Activated T-cell treated with anti-CD3 and anti-CD28 coated beads, Interleukin-2, amount 50 U/mL, for 72 hours (primary cell): ENCODE data around the gene GAGE12J. TPM values are rescaled to one million over a fixed set of nuclear protein-coding genes. Genes with fewer than 3 reads are reported as not detected.
"Not testable (repeated sequence)": the region's sequence is repeated elsewhere in the genome, so short reads cannot be mapped to it uniquely, and the experiment has no call there.

Source experiments
- ATAC-seq, 2 donors: fragments of 150-1000 bp; cut with Tn5 transposase; replicated peaks in 1 of 2; 2 replicates each; pipeline ENCODE4 v1.10.0; 2021; ENCODE audit warnings: moderate library complexity in 2 of 2, mild to moderate bottlenecking in 1 of 2
- DNase-seq, 2 donors: peaks; one replicate each; pipeline ENCODE4 v3.0.0; 2021 to 2022; ENCODE audit warnings: mixed read lengths in 1 of 2
- H3K27ac Mint-ChIP-seq: one replicate; pipeline ENCODE4 v1.8.0; 2022; ENCODE audit warnings: mild to moderate bottlenecking, moderate library complexity, mixed read lengths
- H3K27me3 Mint-ChIP-seq: one replicate; pipeline ENCODE4 v1.8.0; 2022; ENCODE audit warnings: low read depth, mixed read lengths
- H3K36me3 Mint-ChIP-seq, 2 donors: one replicate each; pipeline ENCODE4 v1.8.0; 2022; ENCODE audit warnings: mixed read lengths in 2 of 2, mild to moderate bottlenecking in 1 of 2; ENCODE audit not compliant: insufficient read depth in 2 of 2
- H3K4me1 Mint-ChIP-seq: one replicate; pipeline ENCODE4 v1.8.0; 2022; ENCODE audit warnings: low read depth, mixed read lengths
- H3K4me3 Mint-ChIP-seq, 2 donors: one replicate each; pipeline ENCODE4 v1.8.0; 2022; ENCODE audit warnings: mild to moderate bottlenecking in 2 of 2, mixed read lengths in 2 of 2, moderate library complexity in 2 of 2
- H3K9me3 Mint-ChIP-seq, 2 donors: one replicate each; pipeline ENCODE4 v1.8.0; 2022; ENCODE audit warnings: mixed read lengths in 2 of 2
- total RNA-seq, 2 donors: library from RNA; stranded (reverse); gene quantifications; one replicate each; pipeline ENCODE4 v1.2.3, GENCODE V29; 2022

GAGE12J gene
- total RNA-seq, 2 donors from 2014 or later: not detected

GRCh38 chrX:49291615-49292337, 30.1 kb upstream of the GAGE12J start:
- peak; percentile 75 to 78 for DNase-seq
- H3K27ac Mint-ChIP-seq: peak overlapping the region; percentile 72
- no peaks in the 10 kb centered on the region for H3K9me3 Mint-ChIP-seq
- ATAC-seq: peak; percentile 87 to 92
- H3K4me3 Mint-ChIP-seq: no peak overlapping the region
- peaks cover 36% of the 10 kb centered on the region for H3K4me1 Mint-ChIP-seq
- no peaks in the 10 kb centered on the region for H3K36me3 Mint-ChIP-seq
- peaks cover 15% of the 10 kb centered on the region for H3K27me3 Mint-ChIP-seq

DNA sequence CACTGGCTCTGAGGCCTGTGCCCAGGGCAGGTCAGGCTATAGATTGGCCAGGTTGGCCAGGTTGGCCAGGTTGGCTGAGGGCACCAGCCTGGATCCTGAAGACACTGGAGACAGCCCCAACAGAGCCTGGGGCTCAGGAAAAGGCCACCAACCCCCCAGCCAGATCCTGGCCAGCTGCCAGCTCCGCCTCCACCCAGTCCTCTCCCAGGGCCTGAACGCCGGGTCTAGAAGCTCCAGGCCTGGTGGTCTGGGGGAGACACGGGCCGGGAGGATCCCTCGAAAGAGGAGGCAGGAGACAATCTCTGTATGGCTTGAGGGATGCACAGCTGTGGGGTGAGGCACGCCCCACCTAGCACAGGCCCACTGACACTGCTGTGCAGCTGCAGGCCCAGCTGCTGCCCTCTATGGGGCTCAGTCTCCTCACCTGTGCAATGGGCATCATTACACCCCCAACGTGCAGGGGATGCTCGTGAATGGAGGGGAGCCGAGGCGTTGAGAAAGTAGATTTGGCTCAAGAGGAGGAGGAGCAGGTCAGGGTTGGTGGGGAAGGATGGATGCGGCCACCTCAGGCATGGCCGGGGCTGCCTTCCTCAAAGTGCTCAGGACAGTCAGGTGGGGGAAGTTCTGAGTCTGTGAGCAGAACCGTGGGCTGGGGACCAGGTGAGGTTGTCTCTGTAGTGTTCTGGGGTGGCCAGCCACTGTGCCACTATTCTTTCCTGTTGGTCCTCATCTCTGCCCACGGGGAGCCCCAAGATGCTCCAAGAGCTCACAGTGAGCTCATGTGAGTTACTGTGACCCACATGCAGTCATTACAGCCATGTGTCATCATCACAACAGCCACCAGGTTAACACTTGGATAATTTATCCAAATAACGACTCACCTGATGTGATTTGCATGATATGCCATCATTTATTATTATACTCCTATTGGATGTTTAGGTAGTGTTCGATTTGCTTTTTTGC, 29.2 kb upstream of the GAGE12J start:
- Mint-ChIP-seq H3K4me3 (no peak overlapping the region), H3K27ac (no peak overlapping the region), H3K27me3 (peaks cover 17% of the 10 kb centered on the region), H3K36me3 (no peaks in the 10 kb centered on the region), H3K9me3 (no peaks in the 10 kb centered on the region), H3K4me1 (peaks cover 28% of the 10 kb centered on the region)
- DNase-seq (no peak), ATAC-seq (peak; percentile 49 to 56)

- not testable (repeated sequence) for H3K27ac Mint-ChIP-seq, H3K4me3 Mint-ChIP-seq, ATAC-seq, H3K36me3 Mint-ChIP-seq, H3K9me3 Mint-ChIP-seq, H3K4me1 Mint-ChIP-seq, DNase-seq
- peaks cover 28% of the 10 kb centered on the region for H3K27me3 Mint-ChIP-seq
These were observed 22.5 kb upstream of the GAGE12J start for GRCh38 chrX:49299293-49299692.

GRCh38 chrX:49300703-49301102, 21.1 kb upstream of the GAGE12J start:
- no peaks in the 10 kb centered on the region for H3K9me3 Mint-ChIP-seq
- H3K4me3 Mint-ChIP-seq: no peak overlapping the region
- no peaks in the 10 kb centered on the region for H3K36me3 Mint-ChIP-seq
- peaks cover 28% of the 10 kb centered on the region for H3K27me3 Mint-ChIP-seq
- ATAC-seq: no peak
- DNase-seq: no peak
- no peaks in the 10 kb centered on the region for H3K4me1 Mint-ChIP-seq
- no peak overlapping the region for H3K27ac Mint-ChIP-seq

DNA sequence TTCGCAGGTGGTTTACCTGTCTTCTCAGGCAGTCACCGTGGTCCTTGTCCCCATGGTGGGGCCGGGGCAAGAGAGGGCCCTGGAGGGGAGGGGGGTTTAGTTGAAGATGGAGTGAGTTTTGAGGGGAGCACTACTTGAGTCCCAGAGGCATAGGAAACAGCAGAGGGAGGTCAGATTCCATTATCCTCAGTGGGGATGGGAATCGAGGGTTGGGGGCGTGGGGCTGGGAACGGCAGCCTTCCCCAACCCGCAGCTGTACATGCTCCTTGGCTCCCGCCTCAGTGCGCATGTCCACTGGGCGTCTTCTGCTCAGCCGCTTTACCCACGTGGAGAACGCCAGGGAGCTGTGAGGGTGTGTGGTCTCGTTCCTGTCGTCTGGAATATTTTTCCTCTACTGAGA, 18.5 kb upstream of the GAGE12J start, which contains the start of gene GAGE10:
TSS of gene GAGE10 (plus strand) at position 301 of the 400 bp plus-strand sequence. CDS start 1,214 bp downstream, outside the sequence.
- Mint-ChIP-seq H3K36me3 (no peaks in the 10 kb centered on the region), H3K9me3 (no peaks in the 10 kb centered on the region), H3K4me3 (no peak within 1 kb of the TSS), H3K27me3 (peaks cover 20% of the 10 kb centered on the region), H3K4me1 (peaks cover 9% of the 10 kb centered on the region), H3K27ac (no peak within 1 kb of the TSS)
- ATAC-seq: no peak
- no peak for DNase-seq

DNA sequence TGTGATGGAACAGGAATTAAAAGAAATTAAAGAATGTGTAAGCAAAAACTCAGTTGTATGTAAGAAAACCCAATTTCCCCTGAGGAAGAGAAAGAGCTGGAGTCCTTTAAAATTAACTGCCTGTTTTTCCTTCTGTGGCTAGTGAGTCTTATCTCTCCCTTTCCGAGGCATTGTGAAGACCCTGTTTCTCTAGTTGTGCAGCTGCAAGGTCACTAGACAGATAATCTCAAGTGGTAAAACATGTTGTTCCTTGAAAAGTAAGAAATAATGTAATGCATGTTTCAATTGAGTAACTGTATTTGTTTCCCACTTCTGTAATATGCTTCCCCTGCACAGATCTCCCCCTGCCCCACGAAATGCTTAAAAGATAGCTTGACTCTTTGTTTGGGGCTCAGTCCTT, 14.1 kb upstream of the GAGE12J start:
- H3K36me3 Mint-ChIP-seq, H3K27ac Mint-ChIP-seq, DNase-seq, H3K9me3 Mint-ChIP-seq, ATAC-seq: not testable (repeated sequence)
- H3K27me3 Mint-ChIP-seq: peaks cover 12% of the 10 kb centered on the region
- H3K4me1 Mint-ChIP-seq: peaks cover 26% of the 10 kb centered on the region
- peak overlapping the region; percentile 21 to 89 for H3K4me3 Mint-ChIP-seq

- Mint-ChIP-seq H3K27me3 (peaks cover 5% of the 10 kb centered on the region), H3K4me1 (peaks cover 26% of the 10 kb centered on the region), H3K9me3 (no peaks in the 10 kb centered on the region), H3K4me3 (peak overlapping the region; percentile 77 to 89), H3K36me3 (no peaks in the 10 kb centered on the region), H3K27ac (peak overlapping the region; percentile 82)
- peak; percentile 76 for ATAC-seq
- DNase-seq: no peak
These were observed 13.1 kb upstream of the GAGE12J start for GRCh38 chrX:49308604-49309269.

DNA sequence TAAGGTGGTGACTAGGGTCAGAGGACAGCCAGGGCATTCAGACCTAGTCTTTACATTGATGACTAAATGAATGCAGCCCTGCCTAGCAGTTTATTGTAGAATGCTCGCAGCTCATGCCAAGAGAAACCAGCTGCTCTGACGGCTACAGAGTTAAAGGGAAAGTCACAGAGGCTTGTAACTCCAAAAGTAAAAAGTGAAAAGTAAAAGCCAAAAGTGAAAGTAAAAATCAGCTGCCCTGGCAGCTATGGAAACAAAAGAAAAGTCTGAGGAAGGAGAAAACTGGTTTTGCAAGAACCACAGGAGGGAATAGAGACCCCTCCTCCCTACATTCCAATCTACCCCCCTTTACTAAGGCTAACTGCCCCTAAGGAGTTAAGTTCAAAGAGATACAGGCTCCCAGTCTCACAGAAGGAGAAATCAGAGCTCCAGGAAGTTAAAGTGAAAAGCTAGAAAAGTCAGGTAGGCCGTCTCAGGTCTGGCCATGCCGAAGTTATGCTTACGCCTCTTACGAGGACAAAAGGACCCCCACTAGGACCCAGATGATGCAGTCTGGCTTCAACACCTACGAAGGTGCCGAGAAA, 12.3 kb upstream of the GAGE12J start:
- Mint-ChIP-seq H3K4me3 (peak overlapping the region; percentile 77 to 89), H3K4me1 (peaks cover 26% of the 10 kb centered on the region), H3K9me3 (no peaks in the 10 kb centered on the region), H3K27me3 (no peaks in the 10 kb centered on the region), H3K27ac (peak overlapping the region; percentile 82), H3K36me3 (no peaks in the 10 kb centered on the region)
- DNase-seq (no peak), ATAC-seq (peak; percentile 59 to 62)

GRCh38 chrX:49310371-49310770, 11.5 kb upstream of the GAGE12J start:
- H3K27me3 Mint-ChIP-seq: no peaks in the 10 kb centered on the region
- no peak overlapping the region for H3K4me3 Mint-ChIP-seq
- DNase-seq (no peak), ATAC-seq (no peak)
- H3K4me1 Mint-ChIP-seq: peaks cover 26% of the 10 kb centered on the region
- H3K9me3 Mint-ChIP-seq: no peaks in the 10 kb centered on the region
- no peaks in the 10 kb centered on the region for H3K36me3 Mint-ChIP-seq
- no peak overlapping the region for H3K27ac Mint-ChIP-seq

GRCh38 chrX:49312176-49312575, 9.7 kb upstream of the GAGE12J start:
- Mint-ChIP-seq H3K36me3 (no peaks in the 10 kb centered on the region), H3K27ac (no peak overlapping the region), H3K27me3 (no peaks in the 10 kb centered on the region), H3K4me1 (peaks cover 26% of the 10 kb centered on the region), H3K4me3 (no peak overlapping the region), H3K9me3 (no peaks in the 10 kb centered on the region)
- ATAC-seq (no peak), DNase-seq (no peak)

GRCh38 chrX:49316085-49316484, 5.8 kb upstream of the GAGE12J start:
- Mint-ChIP-seq H3K9me3 (no peaks in the 10 kb centered on the region), H3K4me3 (no peak overlapping the region), H3K27ac (no peak overlapping the region), H3K36me3 (no peaks in the 10 kb centered on the region), H3K4me1 (no peaks in the 10 kb centered on the region), H3K27me3 (no peaks in the 10 kb centered on the region)
- ATAC-seq (no peak), DNase-seq (no peak)

DNA sequence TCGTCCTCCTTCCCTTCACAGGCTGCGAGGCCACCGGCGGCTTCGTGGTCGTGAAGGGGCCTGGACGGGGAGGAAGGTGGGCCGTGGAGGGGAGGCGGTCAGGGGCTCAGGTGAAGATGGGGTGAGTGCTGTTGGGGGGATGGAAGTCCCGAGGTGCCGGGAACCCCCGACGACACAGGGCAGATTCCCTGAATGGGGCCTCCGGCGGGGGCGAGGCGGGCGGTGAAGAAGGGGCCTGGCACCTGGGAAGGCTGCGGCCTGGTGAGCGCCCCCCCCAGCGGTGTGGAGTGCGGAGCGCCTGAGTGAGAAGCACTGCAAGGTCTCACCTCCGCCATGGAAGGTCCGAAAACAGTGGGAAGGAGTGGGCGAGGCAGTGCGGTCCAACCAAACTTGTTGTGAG, 429 bp downstream of the GAGE12J start:
- not testable (repeated sequence) for H3K4me3 Mint-ChIP-seq, H3K36me3 Mint-ChIP-seq, H3K9me3 Mint-ChIP-seq, DNase-seq, H3K4me1 Mint-ChIP-seq, ATAC-seq, H3K27me3 Mint-ChIP-seq, H3K27ac Mint-ChIP-seq
